KMS-11 (cell line): ENCODE data around the gene PRDM13.

Experiments used
- H2AFZ ChIP-seq: fragments of 200-600 bp; sonication (generic); 2 replicates; pipeline ENCODE4 v1.6.1; 2016; ENCODE audit warnings: antibody characterized with exemption, mixed run types, low read depth
- H3K27ac ChIP-seq: fragments of 200-600 bp; sonication (generic); 2 replicates; pipeline ENCODE4 v1.6.1; 2016; ENCODE audit warnings: mild to moderate bottlenecking, mixed run types
- H3K27me3 ChIP-seq: fragments of 200-600 bp; sonication (generic); 2 replicates; pipeline ENCODE4 v1.6.1; 2017; ENCODE audit warnings: mild to moderate bottlenecking, low read depth, mixed run types, moderate library complexity; ENCODE audit not compliant: insufficient read depth
- H3K36me3 ChIP-seq: fragments of 200-600 bp; sonication (generic); 2 replicates; pipeline ENCODE4 v1.6.1; 2017; ENCODE audit warnings: mild to moderate bottlenecking, mixed run types; ENCODE audit not compliant: insufficient read depth
- H3K4me1 ChIP-seq: fragments of 200-600 bp; sonication (generic); 2 replicates; pipeline ENCODE4 v1.6.1; 2016; ENCODE audit warnings: mild to moderate bottlenecking, low read depth, mixed run types; ENCODE audit not compliant: poor library complexity, severe bottlenecking
- H3K4me2 ChIP-seq: fragments of 200-600 bp; sonication (generic); 2 replicates; pipeline ENCODE4 v1.7.0; 2016; ENCODE audit warnings: mild to moderate bottlenecking, mixed run types
- H3K4me3 ChIP-seq: fragments of 200-600 bp; sonication (generic); IDR thresholded peaks from 2 replicates; pipeline ENCODE4 v1.6.1; 2017; ENCODE audit warnings: low read depth, low read length, mixed read lengths; ENCODE audit not compliant: insufficient read depth
- H3K79me2 ChIP-seq: fragments of 200-600 bp; sonication (generic); 2 replicates; pipeline ENCODE4 v1.6.1; 2016; ENCODE audit warnings: low read depth, mixed run types; ENCODE audit not compliant: insufficient read depth
- H3K9ac ChIP-seq: fragments of 200-600 bp; sonication (generic); 2 replicates; pipeline ENCODE4 v1.6.1; 2016; ENCODE audit warnings: mild to moderate bottlenecking, mixed run types
- H4K20me1 ChIP-seq: fragments of 200-600 bp; sonication (generic); 2 replicates; pipeline ENCODE4 v1.6.1; 2016; ENCODE audit warnings: mild to moderate bottlenecking, mixed run types; ENCODE audit not compliant: insufficient read depth
- TF ChIP-seq, protein P1 (sequence below): fragments of 200-600 bp; sonication (generic); conservative IDR thresholded peaks from 2 replicates; pipeline ENCODE4 v1.6.1; 2017; ENCODE audit warnings: low read depth, mild to moderate bottlenecking, antibody characterized with exemption, low read length, moderate library complexity, mixed read lengths

The PRDM13 gene

GRCh38 chr6:99606656-99607415, at the start of gene PRDM13:
PRDM13 (plus strand) TSS chr6:99606833; CDS start chr6:99607035, 202 bp downstream.
- TF ChIP-seq, protein P1, sequence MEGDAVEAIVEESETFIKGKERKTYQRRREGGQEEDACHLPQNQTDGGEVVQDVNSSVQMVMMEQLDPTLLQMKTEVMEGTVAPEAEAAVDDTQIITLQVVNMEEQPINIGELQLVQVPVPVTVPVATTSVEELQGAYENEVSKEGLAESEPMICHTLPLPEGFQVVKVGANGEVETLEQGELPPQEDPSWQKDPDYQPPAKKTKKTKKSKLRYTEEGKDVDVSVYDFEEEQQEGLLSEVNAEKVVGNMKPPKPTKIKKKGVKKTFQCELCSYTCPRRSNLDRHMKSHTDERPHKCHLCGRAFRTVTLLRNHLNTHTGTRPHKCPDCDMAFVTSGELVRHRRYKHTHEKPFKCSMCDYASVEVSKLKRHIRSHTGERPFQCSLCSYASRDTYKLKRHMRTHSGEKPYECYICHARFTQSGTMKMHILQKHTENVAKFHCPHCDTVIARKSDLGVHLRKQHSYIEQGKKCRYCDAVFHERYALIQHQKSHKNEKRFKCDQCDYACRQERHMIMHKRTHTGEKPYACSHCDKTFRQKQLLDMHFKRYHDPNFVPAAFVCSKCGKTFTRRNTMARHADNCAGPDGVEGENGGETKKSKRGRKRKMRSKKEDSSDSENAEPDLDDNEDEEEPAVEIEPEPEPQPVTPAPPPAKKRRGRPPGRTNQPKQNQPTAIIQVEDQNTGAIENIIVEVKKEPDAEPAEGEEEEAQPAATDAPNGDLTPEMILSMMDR, result no peak
- Histone ChIP-seq H3K4me1 (peaks cover 22% of the 10 kb centered on the region), H3K79me2 (no peaks in the 10 kb centered on the region), H3K36me3 (no peaks in the 10 kb centered on the region), H3K27me3 (no peaks in the 10 kb centered on the region), H3K27ac (no peak within 1 kb of the TSS), H4K20me1 (no peaks in the 10 kb centered on the region), H3K4me2 (no peak within 1 kb of the TSS), H3K9ac (no peak within 1 kb of the TSS), H2AFZ (no peak within 1 kb of the TSS), H3K4me3 (no peak within 1 kb of the TSS)

DNA sequence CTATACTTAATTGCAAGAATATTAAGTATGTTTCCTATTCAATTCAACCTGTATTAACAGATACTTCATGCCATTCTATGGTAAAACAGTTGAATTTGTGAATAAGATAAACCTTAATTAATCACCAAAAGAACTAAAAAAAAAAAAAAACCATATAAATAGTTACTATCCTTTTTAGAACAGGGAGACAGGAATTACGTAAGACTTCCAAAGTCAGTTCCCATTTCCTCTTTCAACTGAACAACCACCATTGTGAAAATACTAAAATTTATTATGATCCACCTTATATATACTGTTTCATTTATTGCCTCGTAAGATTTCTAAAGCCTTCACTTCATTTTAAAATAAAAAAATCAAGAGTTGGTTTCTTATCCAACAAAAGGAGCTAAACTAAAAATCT, 47.6 kb upstream of the PRDM13 start:
- TF ChIP-seq, protein P1, result no peak
- no peaks in the 10 kb centered on the region for H3K36me3 ChIP-seq

GRCh38 chr6:99560668-99561067, 46.0 kb upstream of the PRDM13 start:
- Histone ChIP-seq H2AFZ (no peak overlapping the region), H3K27ac (no peak overlapping the region), H3K36me3 (no peaks in the 10 kb centered on the region), H3K79me2 (peaks cover 26% of the 10 kb centered on the region; the same call in 1 of the 2 replicates), H3K27me3 (no peaks in the 10 kb centered on the region), H3K4me2 (no peak overlapping the region), H3K4me3 (no peak overlapping the region), H3K4me1 (no peaks in the 10 kb centered on the region), H4K20me1 (no peaks in the 10 kb centered on the region), H3K9ac (no peak overlapping the region)
- TF ChIP-seq, protein P1, result no peak

More for the DNA sequence above, 47.6 kb upstream of the PRDM13 start:
- Histone ChIP-seq H3K79me2 (peaks cover 11% of the 10 kb centered on the region; the same call in 1 of the 2 replicates), H3K27me3 (no peaks in the 10 kb centered on the region), H3K4me2 (no peak overlapping the region), H2AFZ (no peak overlapping the region), H4K20me1 (no peaks in the 10 kb centered on the region), H3K27ac (no peak overlapping the region), H3K4me3 (no peak overlapping the region), H3K4me1 (no peaks in the 10 kb centered on the region), H3K9ac (no peak overlapping the region)

- H3K36me3 ChIP-seq, result no peaks in the 10 kb centered on the region
- no peak overlapping the region for H2AFZ ChIP-seq
- H3K9ac ChIP-seq, result no peak overlapping the region
- no peaks in the 10 kb centered on the region for H4K20me1 ChIP-seq
- no peak overlapping the region for H3K4me3 ChIP-seq
- H3K4me2 ChIP-seq, result no peak overlapping the region
- no peak overlapping the region for H3K27ac ChIP-seq
- peaks cover 49% of the 10 kb centered on the region for H3K79me2 ChIP-seq
- H3K27me3 ChIP-seq, result no peaks in the 10 kb centered on the region
- peaks cover 10% of the 10 kb centered on the region for H3K4me1 ChIP-seq
- TF ChIP-seq, protein P1, result no peak
Measured at GRCh38 chr6:99563056-99563723, 43.4 kb upstream of the PRDM13 start.
